DOHH2 (cell line): ENCODE results near the gene ALOXE3.

ENCODE experiments used
- CTCF ChIP-seq: fragments of 200-600 bp; sonication (generic); IDR thresholded peaks from one replicate; pipeline ENCODE4 v1.5.1; 2014; ENCODE audit warnings: antibody characterized with exemption, mild to moderate bottlenecking, low read depth, low read length; ENCODE audit not compliant: poor library complexity, severe bottlenecking
- EZH2phosphoT487 ChIP-seq: fragments of 200-600 bp; sonication (generic); IDR thresholded peaks from 2 replicates; pipeline ENCODE4 v1.6.1; 2017; ENCODE audit warnings: borderline replicate concordance, mild to moderate bottlenecking, antibody characterized with exemption, low read length, moderate library complexity, mixed read lengths

- TF ChIP-seq CTCF = no peak
- TF ChIP-seq EZH2phosphoT487 = peak; percentile 72
Measured at GRCh38 chr17:8122924-8123694, 4.8 kb upstream of the ALOXE3 start.
